ENCODE results near the gene GALNT4.

GALNT4 gene

GRCh38 chr12:89528434-89528833 lies 3.8 kb upstream of the GALNT4 start:
- no peak for DNase-seq

GRCh38 chr12:89525824-89526770 lies 1.5 kb upstream of the GALNT4 start, which contains the start of gene POC1B:
POC1B (minus strand) TSS chr12:89526047; CDS start chr12:89525895, 152 bp downstream.
- peak; percentile 87 to 89 for DNase-seq

- DNase-seq, result peak; percentile 67
Measured at GRCh38 chr12:89525305-89525823, 768 bp upstream of the GALNT4 start.

GRCh38 chr12:89523843-89524540 lies 604 bp downstream of the GALNT4 start:
- no peak for DNase-seq

GRCh38 chr12:89523393-89523792 lies 1.2 kb downstream of the GALNT4 start:
- no peak for DNase-seq

- no peak for DNase-seq
Measured at GRCh38 chr12:89521364-89522223, 3.0 kb downstream of the GALNT4 start.

- DNase-seq, result no peak
Measured at GRCh38 chr12:89517720-89518119, 6.9 kb downstream of the GALNT4 start.

- no peak for DNase-seq
Measured at GRCh38 chr12:89516633-89517032, 8.0 kb downstream of the GALNT4 start.

GRCh38 chr12:89514751-89515150 lies 9.8 kb downstream of the GALNT4 start:
- no peak for DNase-seq

- no peak for DNase-seq
Measured at GRCh38 chr12:89513544-89513943, 11.1 kb downstream of the GALNT4 start.

GRCh38 chr12:89507015-89507824 lies 17.4 kb downstream of the GALNT4 start:
- DNase-seq, result no peak

- DNase-seq, result no peak
Measured at GRCh38 chr12:89506050-89506449, 18.5 kb downstream of the GALNT4 start.

GRCh38 chr12:89504560-89505346 lies 19.8 kb downstream of the GALNT4 start:
- DNase-seq, result no peak

- DNase-seq, result no peak
Measured at GRCh38 chr12:89501793-89502192, 22.8 kb downstream of the GALNT4 start.

GRCh38 chr12:89499857-89500256 lies 24.7 kb downstream of the GALNT4 start:
- DNase-seq, result no peak

- no peak for DNase-seq
Measured at GRCh38 chr12:89497467-89497866, 27.1 kb downstream of the GALNT4 start.

- no peak for DNase-seq
Measured at GRCh38 chr12:89497005-89497404, 27.6 kb downstream of the GALNT4 start.

- DNase-seq, result peak; percentile 74 to 76
Measured at GRCh38 chr12:89494411-89495231, 30.0 kb downstream of the GALNT4 start.

- DNase-seq, result no peak
Measured at GRCh38 chr12:89493670-89494302, 30.8 kb downstream of the GALNT4 start.
